ENCODE data around the gene LILRB5. TPM values are rescaled to one million over a fixed set of nuclear protein-coding genes. Genes with fewer than 3 reads are reported as not detected.
"Not testable (repeated sequence)": the region's sequence is repeated elsewhere in the genome, so short reads cannot be mapped to it uniquely, and the experiment has no call there.

Gene LILRB5
- total and polyA plus RNA-seq, 8 donors = 0.23 to 3.1 (median 1.1) TPM

- Histone ChIP-seq H3K4me1 (no peaks in the 10 kb centered on the region), H3K9me3 (no peaks in the 10 kb centered on the region), H3K36me3 (no peaks in the 10 kb centered on the region), H3K27me3 (no peaks in the 10 kb centered on the region), H3K27ac (no peak overlapping the region), H3K4me3 (no peak overlapping the region)
- intact Hi-C loops (cut with DNase I) = no loop called here
- no peak for DNase-seq
- WGBS, 2 donors = 45 to 53% methylated on average over 9 of the region's 9 CpGs
- FAIRE-seq = no peak
- no peak for ATAC-seq
- TF ChIP-seq CTCF (IDR thresholded peaks at IDR 0.05) = no peak
Observed at GRCh38 chr19:54282686-54283470, 25.8 kb upstream of the LILRB5 start.

GRCh38 chr19:54281729-54282075 lies 24.6 kb upstream of the LILRB5 start:
- H3K9me3 ChIP-seq; H3K4me1 ChIP-seq; FAIRE-seq; DNase-seq; intact Hi-C loops (cut with DNase I); H3K27me3 ChIP-seq; H3K4me3 ChIP-seq; H3K27ac ChIP-seq; H3K36me3 ChIP-seq; ATAC-seq: not testable (repeated sequence)
- WGBS, 2 donors = 49 to 64% methylated on average over 5 of the region's 5 CpGs

GRCh38 chr19:54281007-54281728 lies 24.1 kb upstream of the LILRB5 start, which contains the start of gene LILRB2:
LILRB2 (minus strand) TSS chr19:54281110; CDS start chr19:54280496, 614 bp downstream.
- FAIRE-seq = no peak
- H3K27me3 ChIP-seq = no peaks in the 10 kb centered on the region
- H3K27ac ChIP-seq = no peak within 1 kb of the TSS
- peak within 1 kb of the TSS in 1 of 4 donors; percentile 18 for H3K4me3 ChIP-seq
- H3K9me3 ChIP-seq = no peaks in the 10 kb centered on the region
- no peaks in the 10 kb centered on the region for H3K36me3 ChIP-seq
- intact Hi-C loops (cut with DNase I) = no loop called here
- no peaks in the 10 kb centered on the region for H3K4me1 ChIP-seq
- DNase-seq = no peak
- peak in 2 of 4 donors; percentile 52 to 68 for ATAC-seq
- 40 to 55% methylated on average over 12 of the region's 12 CpGs for WGBS, 2 donors
- TF ChIP-seq CTCF (IDR thresholded peaks at IDR 0.05) = no peak

GRCh38 chr19:54280441-54280840 lies 23.4 kb upstream of the LILRB5 start:
- intact Hi-C loops (cut with DNase I); H3K36me3 ChIP-seq; H3K9me3 ChIP-seq; H3K27ac ChIP-seq; FAIRE-seq; H3K4me1 ChIP-seq; H3K27me3 ChIP-seq: not testable (repeated sequence)
- 31 to 49% methylated on average over 9 to 10 of the region's 10 CpGs for WGBS, 2 donors
- DNase-seq (peak in 1 of 6 donors; percentile 29), ATAC-seq (peak in 2 of 4 donors; percentile 57 to 80)
- peak overlapping the region in 1 of 4 donors; percentile 18 for H3K4me3 ChIP-seq

- ATAC-seq; H3K27me3 ChIP-seq; H3K4me1 ChIP-seq; H3K9me3 ChIP-seq; intact Hi-C loops (cut with DNase I); H3K36me3 ChIP-seq; DNase-seq; FAIRE-seq; H3K27ac ChIP-seq: not testable (repeated sequence)
- 10 to 18% methylated on average over 4 of the region's 4 CpGs for WGBS, 2 donors
- peak overlapping the region in 1 of 4 donors; percentile 18 for H3K4me3 ChIP-seq
Observed at GRCh38 chr19:54280025-54280424, 23.0 kb upstream of the LILRB5 start.

- Histone ChIP-seq H3K27ac (no peak overlapping the region), H3K4me1 (no peaks in the 10 kb centered on the region), H3K4me3 (peak overlapping the region in 1 of 4 donors; percentile 18), H3K9me3 (no peaks in the 10 kb centered on the region), H3K36me3 (no peaks in the 10 kb centered on the region), H3K27me3 (no peaks in the 10 kb centered on the region)
- FAIRE-seq = no peak
- no peak for DNase-seq
- intact Hi-C loops (cut with DNase I) = no loop called here
- 47 to 66% methylated on average over 18 of the region's 18 CpGs for WGBS, 2 donors
- ATAC-seq = no peak
- TF ChIP-seq CTCF (IDR thresholded peaks at IDR 0.05) = no peak
Observed at GRCh38 chr19:54279406-54279962, 22.4 kb upstream of the LILRB5 start.

- H3K9me3 ChIP-seq; H3K27me3 ChIP-seq; H3K27ac ChIP-seq; ATAC-seq; H3K36me3 ChIP-seq; intact Hi-C loops (cut with DNase I); FAIRE-seq; DNase-seq; H3K4me1 ChIP-seq; H3K4me3 ChIP-seq: not testable (repeated sequence)
- WGBS, 2 donors = 35 to 39% methylated on average over 15 of the region's 15 CpGs
Observed at GRCh38 chr19:54278571-54279195, 21.6 kb upstream of the LILRB5 start.

- not testable (repeated sequence) for FAIRE-seq, H3K27me3 ChIP-seq, ATAC-seq
Observed at GRCh38 chr19:54278056-54278455, 21.0 kb upstream of the LILRB5 start.

More at GRCh38 chr19:54278056-54278455, 21.0 kb upstream of the LILRB5 start:
- H3K4me3 ChIP-seq; H3K27ac ChIP-seq; H3K36me3 ChIP-seq; H3K4me1 ChIP-seq; DNase-seq; H3K9me3 ChIP-seq; intact Hi-C loops (cut with DNase I): not testable (repeated sequence)
- 42 to 53% methylated on average over 13 of the region's 13 CpGs for WGBS, 2 donors
